K562 (cell line): Measurements from ENCODE around the gene DNAJB4. TPM values are rescaled to one million over a fixed set of nuclear protein-coding genes. Genes with fewer than 3 reads are reported as not detected.

Experiments
- CREBBP ChIP-seq: IDR thresholded peaks from one replicate; pipeline ENCODE4 v1.6.1; 2012; ENCODE audit warnings: low read depth, mild to moderate bottlenecking, control low read depth, inconsistent platforms, low read length
- DDX20 ChIP-seq: fragments of 450-650 bp; IDR thresholded peaks from 2 replicates; pipeline ENCODE4 v1.6.1; 2016; ENCODE audit warnings: missing genetic modification characterization, low read depth, mild to moderate bottlenecking, missing compliant biosample characterization, moderate library complexity
- EZH2 ChIP-seq: IDR thresholded peaks from 2 replicates; pipeline ENCODE4 v1.6.1; 2012; ENCODE audit warnings: low read depth, mild to moderate bottlenecking, inconsistent platforms, low read length, borderline replicate concordance
- FOXK1 ChIP-seq: sonication (generic); formaldehyde crosslinking; IDR thresholded peaks from 2 replicates; pipeline ENCODE4 v1.8.0; 2022; ENCODE audit warnings: missing genetic modification reagents, mild to moderate bottlenecking, borderline replicate concordance
- HOXB6 ChIP-seq: fragments of 250-450 bp; sonication (Bioruptor Pico); IDR thresholded peaks from 2 replicates; pipeline ENCODE4 v1.5.1; 2022; ENCODE audit warnings: mild to moderate bottlenecking, borderline replicate concordance
- KHSRP ChIP-seq: fragments of 450-650 bp; IDR thresholded peaks from 2 replicates; pipeline ENCODE4 v1.6.1; 2017
- MCM2 ChIP-seq: fragments of 450-650 bp; IDR thresholded peaks from 2 replicates; pipeline ENCODE4 v1.6.1; 2017; ENCODE audit warnings: low read depth, mild to moderate bottlenecking
- RBM15 ChIP-seq: fragments of 200-400 bp; formaldehyde crosslinking; IDR thresholded peaks from 2 replicates; pipeline ENCODE4 v1.6.1; 2018; ENCODE audit warnings: mild to moderate bottlenecking, low read length, moderate library complexity; ENCODE audit not compliant: insufficient read depth
- RFX1 ChIP-seq: fragments of 450-650 bp; IDR thresholded peaks from 2 replicates; pipeline ENCODE4 v1.6.1; 2016; ENCODE audit warnings: mild to moderate bottlenecking, moderate library complexity
- SRSF7 ChIP-seq: fragments of 200-400 bp; formaldehyde crosslinking; optimal IDR thresholded peaks from 2 replicates; pipeline ENCODE3; 2017; ENCODE audit warnings: mild to moderate bottlenecking, low read depth, low read length
- XRCC3 ChIP-seq: fragments of 450-650 bp; IDR thresholded peaks from 2 replicates; pipeline ENCODE4 v1.6.1; 2017; ENCODE audit warnings: mild to moderate bottlenecking, moderate library complexity
- ZNF644 ChIP-seq: fragments of 200-800 bp; sonication (Bioruptor generic); IDR thresholded peaks from 2 replicates; pipeline ENCODE4 v1.6.1; 2016; ENCODE audit warnings: low read depth, missing genetic modification characterization, missing compliant biosample characterization
- ZNF830 ChIP-seq: fragments of 250-450 bp; sonication (Bioruptor Pico); IDR thresholded peaks from 2 replicates; pipeline ENCODE4 v1.5.0; 2021; ENCODE audit warnings: mild to moderate bottlenecking
- polyA plus RNA-seq, 8 experiments: library from polyadenylated mRNA; depleted of rRNA in 4 of 8; stranded (reverse) in 5 of 8; unstranded in 3 of 8; fragments of >200 nt; fragmentation: Nextera tagmentation in 2 of 8; fragmentation: Illumina TruSeq in 1 of 8; extraction: Ambion mirVana in 2 of 8; extraction: Trizol in 1 of 8; gene quantifications; 2 replicates each; pipeline versions ENCODE4 v1.2.1 to v1.2.3, GENCODE V29; 2011 to 2014; ENCODE audit warnings: inconsistent platforms in 1 of 8, missing spikeins in 1 of 8
- total RNA-seq, 7 experiments: library from RNA; depleted of rRNA in 6 of 7; stranded (reverse); fragments of >200 nt in 6 of 7; fragmentation: Illumina TruSeq in 2 of 7; extraction: Trizol in 2 of 7; gene quantifications; 2 replicates each; pipeline versions ENCODE4 v1.2.1 to v1.2.3, GENCODE V29; 2011 to 2021; ENCODE audit warnings: low replicate concordance in 1 of 7
- TF ChIP-seq, protein P1 (sequence below): fragments of 250-450 bp; sonication (Bioruptor Pico); IDR thresholded peaks from 2 replicates; pipeline ENCODE4 v1.5.0; 2021
- TF ChIP-seq, protein P2 (sequence below): fragments of 450-650 bp; IDR thresholded peaks from 2 replicates; pipeline ENCODE4 v1.6.1; 2018; ENCODE audit not compliant: partially characterized antibody
- TF ChIP-seq, protein P3 (sequence below): fragments of 150-350 bp; conservative IDR thresholded peaks from 2 replicates; pipeline ENCODE4 v1.6.1; 2014; ENCODE audit warnings: low read length
- TF ChIP-seq, protein P4 (sequence below), 2 experiments: fragments of 150-350 bp in 1 of 2; IDR thresholded peaks; 2 replicates each; pipeline ENCODE4 v1.6.1; 2012 to 2016; ENCODE audit warnings: low read depth in 2 of 2, low read length in 2 of 2, mild to moderate bottlenecking in 1 of 2, moderate library complexity in 1 of 2

DNAJB4 gene
- total and polyA plus RNA-seq, 9 of the 15 experiments (the other 6 are each of a cell fraction or from before 2014, with no cell fraction given): 8.5 to 27.7 (median 19.8) TPM

DNA sequence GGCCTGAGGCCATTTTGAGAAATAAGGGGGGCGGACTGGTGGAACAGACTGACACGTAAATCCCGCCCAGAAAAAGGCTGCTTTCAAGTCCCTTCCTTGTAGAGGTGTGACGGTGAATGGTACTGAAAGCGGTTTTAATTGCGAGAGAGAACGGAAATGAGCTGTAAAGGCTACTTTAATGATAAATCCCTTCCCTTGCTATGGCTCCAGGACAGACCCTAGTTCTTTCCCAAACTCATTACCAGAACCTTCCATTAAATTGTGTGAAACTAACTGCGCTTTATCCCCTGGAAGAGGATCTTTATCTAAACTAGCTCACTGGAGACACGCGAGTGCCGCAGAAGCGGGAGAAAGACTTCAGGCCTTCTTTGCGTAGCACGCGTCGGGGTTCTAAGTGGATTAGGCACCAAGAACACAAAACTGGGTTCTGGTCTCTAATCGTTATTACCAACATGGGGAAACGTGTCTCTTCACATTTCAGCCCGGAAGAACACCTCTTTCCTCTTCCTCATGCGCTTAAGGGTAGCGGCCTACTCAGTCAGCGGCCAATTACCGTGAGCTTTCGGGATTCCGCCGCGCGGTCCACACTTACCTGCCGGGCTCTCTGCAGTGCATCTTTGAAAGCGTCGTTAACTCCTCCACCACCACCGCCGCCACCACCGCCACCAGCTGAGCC is 26.3 kb upstream of the DNAJB4 start (continued):
- TF ChIP-seq FOXK1 (no peak), SRSF7 (no peak), MCM2 (no peak), RBM15 (no peak), EZH2 (no peak), CREBBP (no peak), ZNF644 (no peak), RFX1 (no peak), KHSRP (no peak), DDX20 (tag) (no peak), XRCC3 (no peak), HOXB6 (CRISPR knock-in tag) (no peak), ZNF830 (no peak)
- TF ChIP-seq, protein P1, sequence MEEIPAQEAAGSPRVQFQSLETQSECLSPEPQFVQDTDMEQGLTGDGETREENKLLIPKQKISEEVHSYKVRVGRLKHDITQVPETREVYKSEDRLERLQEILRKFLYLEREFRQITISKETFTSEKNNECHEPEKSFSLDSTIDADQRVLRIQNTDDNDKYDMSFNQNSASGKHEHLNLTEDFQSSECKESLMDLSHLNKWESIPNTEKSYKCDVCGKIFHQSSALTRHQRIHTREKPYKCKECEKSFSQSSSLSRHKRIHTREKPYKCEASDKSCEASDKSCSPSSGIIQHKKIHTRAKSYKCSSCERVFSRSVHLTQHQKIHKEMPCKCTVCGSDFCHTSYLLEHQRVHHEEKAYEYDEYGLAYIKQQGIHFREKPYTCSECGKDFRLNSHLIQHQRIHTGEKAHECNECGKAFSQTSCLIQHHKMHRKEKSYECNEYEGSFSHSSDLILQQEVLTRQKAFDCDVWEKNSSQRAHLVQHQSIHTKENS (CRISPR knock-in tag): no peak
- TF ChIP-seq, protein P2, sequence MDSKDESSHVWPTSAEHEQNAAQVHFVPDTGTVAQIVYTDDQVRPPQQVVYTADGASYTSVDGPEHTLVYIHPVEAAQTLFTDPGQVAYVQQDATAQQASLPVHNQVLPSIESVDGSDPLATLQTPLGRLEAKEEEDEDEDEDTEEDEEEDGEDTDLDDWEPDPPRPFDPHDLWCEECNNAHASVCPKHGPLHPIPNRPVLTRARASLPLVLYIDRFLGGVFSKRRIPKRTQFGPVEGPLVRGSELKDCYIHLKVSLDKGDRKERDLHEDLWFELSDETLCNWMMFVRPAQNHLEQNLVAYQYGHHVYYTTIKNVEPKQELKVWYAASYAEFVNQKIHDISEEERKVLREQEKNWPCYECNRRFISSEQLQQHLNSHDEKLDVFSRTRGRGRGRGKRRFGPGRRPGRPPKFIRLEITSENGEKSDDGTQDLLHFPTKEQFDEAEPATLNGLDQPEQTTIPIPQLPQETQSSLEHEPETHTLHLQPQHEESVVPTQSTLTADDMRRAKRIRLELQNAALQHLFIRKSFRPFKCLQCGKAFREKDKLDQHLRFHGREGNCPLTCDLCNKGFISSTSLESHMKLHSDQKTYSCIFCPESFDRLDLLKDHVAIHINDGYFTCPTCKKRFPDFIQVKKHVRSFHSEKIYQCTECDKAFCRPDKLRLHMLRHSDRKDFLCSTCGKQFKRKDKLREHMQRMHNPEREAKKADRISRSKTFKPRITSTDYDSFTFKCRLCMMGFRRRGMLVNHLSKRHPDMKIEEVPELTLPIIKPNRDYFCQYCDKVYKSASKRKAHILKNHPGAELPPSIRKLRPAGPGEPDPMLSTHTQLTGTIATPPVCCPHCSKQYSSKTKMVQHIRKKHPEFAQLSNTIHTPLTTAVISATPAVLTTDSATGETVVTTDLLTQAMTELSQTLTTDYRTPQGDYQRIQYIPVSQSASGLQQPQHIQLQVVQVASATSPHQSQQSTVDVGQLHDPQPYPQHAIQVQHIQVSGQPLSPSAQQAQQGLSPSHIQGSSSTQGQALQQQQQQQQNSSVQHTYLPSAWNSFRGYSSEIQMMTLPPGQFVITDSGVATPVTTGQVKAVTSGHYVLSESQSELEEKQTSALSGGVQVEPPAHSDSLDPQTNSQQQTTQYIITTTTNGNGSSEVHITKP: peak; percentile 67
- TF ChIP-seq, protein P3, sequence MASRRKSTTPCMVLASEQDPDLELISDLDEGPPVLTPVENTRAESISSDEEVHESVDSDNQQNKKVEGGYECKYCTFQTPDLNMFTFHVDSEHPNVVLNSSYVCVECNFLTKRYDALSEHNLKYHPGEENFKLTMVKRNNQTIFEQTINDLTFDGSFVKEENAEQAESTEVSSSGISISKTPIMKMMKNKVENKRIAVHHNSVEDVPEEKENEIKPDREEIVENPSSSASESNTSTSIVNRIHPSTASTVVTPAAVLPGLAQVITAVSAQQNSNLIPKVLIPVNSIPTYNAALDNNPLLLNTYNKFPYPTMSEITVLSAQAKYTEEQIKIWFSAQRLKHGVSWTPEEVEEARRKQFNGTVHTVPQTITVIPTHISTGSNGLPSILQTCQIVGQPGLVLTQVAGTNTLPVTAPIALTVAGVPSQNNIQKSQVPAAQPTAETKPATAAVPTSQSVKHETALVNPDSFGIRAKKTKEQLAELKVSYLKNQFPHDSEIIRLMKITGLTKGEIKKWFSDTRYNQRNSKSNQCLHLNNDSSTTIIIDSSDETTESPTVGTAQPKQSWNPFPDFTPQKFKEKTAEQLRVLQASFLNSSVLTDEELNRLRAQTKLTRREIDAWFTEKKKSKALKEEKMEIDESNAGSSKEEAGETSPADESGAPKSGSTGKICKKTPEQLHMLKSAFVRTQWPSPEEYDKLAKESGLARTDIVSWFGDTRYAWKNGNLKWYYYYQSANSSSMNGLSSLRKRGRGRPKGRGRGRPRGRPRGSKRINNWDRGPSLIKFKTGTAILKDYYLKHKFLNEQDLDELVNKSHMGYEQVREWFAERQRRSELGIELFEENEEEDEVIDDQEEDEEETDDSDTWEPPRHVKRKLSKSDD: no peak
- TF ChIP-seq, protein P4, sequence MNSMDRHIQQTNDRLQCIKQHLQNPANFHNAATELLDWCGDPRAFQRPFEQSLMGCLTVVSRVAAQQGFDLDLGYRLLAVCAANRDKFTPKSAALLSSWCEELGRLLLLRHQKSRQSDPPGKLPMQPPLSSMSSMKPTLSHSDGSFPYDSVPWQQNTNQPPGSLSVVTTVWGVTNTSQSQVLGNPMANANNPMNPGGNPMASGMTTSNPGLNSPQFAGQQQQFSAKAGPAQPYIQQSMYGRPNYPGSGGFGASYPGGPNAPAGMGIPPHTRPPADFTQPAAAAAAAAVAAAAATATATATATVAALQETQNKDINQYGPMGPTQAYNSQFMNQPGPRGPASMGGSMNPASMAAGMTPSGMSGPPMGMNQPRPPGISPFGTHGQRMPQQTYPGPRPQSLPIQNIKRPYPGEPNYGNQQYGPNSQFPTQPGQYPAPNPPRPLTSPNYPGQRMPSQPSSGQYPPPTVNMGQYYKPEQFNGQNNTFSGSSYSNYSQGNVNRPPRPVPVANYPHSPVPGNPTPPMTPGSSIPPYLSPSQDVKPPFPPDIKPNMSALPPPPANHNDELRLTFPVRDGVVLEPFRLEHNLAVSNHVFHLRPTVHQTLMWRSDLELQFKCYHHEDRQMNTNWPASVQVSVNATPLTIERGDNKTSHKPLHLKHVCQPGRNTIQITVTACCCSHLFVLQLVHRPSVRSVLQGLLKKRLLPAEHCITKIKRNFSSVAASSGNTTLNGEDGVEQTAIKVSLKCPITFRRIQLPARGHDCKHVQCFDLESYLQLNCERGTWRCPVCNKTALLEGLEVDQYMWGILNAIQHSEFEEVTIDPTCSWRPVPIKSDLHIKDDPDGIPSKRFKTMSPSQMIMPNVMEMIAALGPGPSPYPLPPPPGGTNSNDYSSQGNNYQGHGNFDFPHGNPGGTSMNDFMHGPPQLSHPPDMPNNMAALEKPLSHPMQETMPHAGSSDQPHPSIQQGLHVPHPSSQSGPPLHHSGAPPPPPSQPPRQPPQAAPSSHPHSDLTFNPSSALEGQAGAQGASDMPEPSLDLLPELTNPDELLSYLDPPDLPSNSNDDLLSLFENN (IDR thresholded peaks at IDR 0.05; ENCODE audit: low read depth in 2 of 2, low read length in 2 of 2): peak in 1 of 2 experiments; percentile 25; a peak in 1 of 4 replicates
